Naive thymus-derived CD4-positive, alpha-beta T cell (primary cell): ENCODE results near the gene PHOSPHO2. TPM values are rescaled to one million over a fixed set of nuclear protein-coding genes. Genes with fewer than 3 reads are reported as not detected.

Experiments used
- ATAC-seq: fragments of 150-1000 bp; cut with Tn5 transposase; 2 replicates; pipeline ENCODE4 v1.10.0; 2021; ENCODE audit warnings: mild to moderate bottlenecking, moderate library complexity
- CTCF ChIA-PET: fragments of 350-600 bp; sonication (Branson Sonifier 250); formaldehyde crosslinking; loops from one replicate; lab custom pipeline; 2021; ENCODE audit warnings: antibody characterized with exemption; lab: Charles Lee
- POLR2A ChIA-PET: fragments of 350-600 bp; sonication (Branson Sonifier 250); formaldehyde crosslinking; loops from one replicate; lab custom pipeline; 2021; ENCODE audit warnings: antibody characterized with exemption, inconsistent platforms; lab: Charles Lee
- DNase-seq, 9 donors: peaks; one replicate each; pipeline versions ENCODE4 v3.0.0 to v3.0.0-alpha.2; 2020 to 2022; ENCODE audit warnings: mixed read lengths in 1 of 9
- H3K27ac ChIP-seq: one replicate; pipeline ENCODE4 v1.7.0; 2013; ENCODE audit warnings: mild to moderate bottlenecking, low read depth, low read length, moderate library complexity
- H3K27me3 ChIP-seq, 2 donors: one replicate each; pipeline ENCODE4 v1.7.0; 2013; ENCODE audit warnings: low read length in 2 of 2, mild to moderate bottlenecking in 2 of 2, moderate library complexity in 2 of 2; ENCODE audit not compliant: control insufficient read depth in 2 of 2, insufficient read depth in 2 of 2
- H3K36me3 ChIP-seq, 3 experiments: 1 replicate in 2 of 3; 2 replicates in 1 of 3; pipeline ENCODE4 v1.7.0; 2013; ENCODE audit warnings: low read length in 3 of 3, mild to moderate bottlenecking in 3 of 3, moderate library complexity in 1 of 3; ENCODE audit not compliant: insufficient read depth in 3 of 3, control insufficient read depth in 2 of 3
- H3K4me1 ChIP-seq, 2 donors: one replicate each; pipeline ENCODE4 v1.7.0; 2013; ENCODE audit warnings: low read length in 2 of 2, mild to moderate bottlenecking in 2 of 2, moderate library complexity in 1 of 2; ENCODE audit not compliant: control insufficient read depth in 2 of 2, insufficient read depth in 2 of 2
- H3K4me3 ChIP-seq: 2 replicates; pipeline ENCODE4 v1.7.0; 2013; ENCODE audit warnings: mild to moderate bottlenecking, low read length
- H3K9me3 ChIP-seq, 3 experiments: 1 replicate in 2 of 3; 2 replicates in 1 of 3; pipeline ENCODE4 v1.7.0; 2013; ENCODE audit warnings: low read length in 3 of 3; ENCODE audit not compliant: control insufficient read depth in 2 of 3
- H3K27ac Mint-ChIP-seq, 9 donors: one replicate each; pipeline ENCODE4 v1.8.0; 2020 to 2022; ENCODE audit warnings: mixed read lengths in 9 of 9, mild to moderate bottlenecking in 8 of 9, moderate library complexity in 5 of 9, inconsistent platforms in 2 of 9
- H3K27me3 Mint-ChIP-seq, 5 donors: one replicate each; pipeline ENCODE4 v1.8.0; 2021 to 2022; ENCODE audit warnings: mixed read lengths in 5 of 5, mild to moderate bottlenecking in 1 of 5
- H3K36me3 Mint-ChIP-seq, 5 donors: one replicate each; pipeline ENCODE4 v1.8.0; 2020 to 2022; ENCODE audit warnings: mixed read lengths in 5 of 5, mild to moderate bottlenecking in 3 of 5, inconsistent platforms in 1 of 5
- H3K4me1 Mint-ChIP-seq, 7 donors: one replicate each; pipeline ENCODE4 v1.8.0; 2020 to 2022; ENCODE audit warnings: mixed read lengths in 7 of 7, mild to moderate bottlenecking in 3 of 7, inconsistent platforms in 1 of 7
- H3K4me3 Mint-ChIP-seq, 10 donors: one replicate each; pipeline ENCODE4 v1.8.0; 2020 to 2022; ENCODE audit warnings: mild to moderate bottlenecking in 10 of 10, mixed read lengths in 10 of 10, moderate library complexity in 6 of 10, inconsistent platforms in 2 of 10
- H3K9me3 Mint-ChIP-seq, 11 donors: one replicate each; pipeline ENCODE4 v1.8.0; 2020 to 2022; ENCODE audit warnings: mixed read lengths in 11 of 11, mild to moderate bottlenecking in 4 of 11, inconsistent platforms in 1 of 11, moderate library complexity in 1 of 11
- intact Hi-C, 2 donors: fragments of 100-400 bp; cut with micrococcal nuclease; formaldehyde crosslinking; loops; one replicate each; pipeline ENCODE4 v1.15.1; 2023
- polyA plus RNA-seq, 2 donors: library from polyadenylated mRNA; unstranded; fragments of 300-500 nt; fragmentation: Illumina TruSeq; gene quantifications; one replicate each; pipeline ENCODE4 v1.2.3, GENCODE V29; 2021
- total RNA-seq, 6 experiments: library from RNA in 5 of 6; stranded (reverse) in 5 of 6; gene quantifications; 1 replicate in 5 of 6; 2 replicates in 1 of 6; pipeline ENCODE4 v1.2.3 and lab custom pipeline; 2021 to 2026

Gene PHOSPHO2
- total and polyA plus RNA-seq, 7 experiments from 2014 or later = 3.5 to 9.5 (median 7.5) TPM

- no peaks in the 10 kb centered on the region for H3K4me1 ChIP-seq
- peak overlapping the region in 1 of 9 donors; percentile 14 for H3K27ac Mint-ChIP-seq
- H3K4me3 ChIP-seq = no peak overlapping the region
- peaks cover 0 to 10% (median 0%) of the 10 kb centered on the region in 7 donors for H3K4me1 Mint-ChIP-seq
- DNase-seq (no peak), ATAC-seq (no peak)
- H3K4me3 Mint-ChIP-seq = no peak overlapping the region
- no peaks in the 10 kb centered on the region for H3K27me3 Mint-ChIP-seq
- peaks cover 0 to under 1% (median 0%) of the 10 kb centered on the region in 5 donors for H3K36me3 Mint-ChIP-seq
- no peaks in the 10 kb centered on the region for H3K9me3 Mint-ChIP-seq
- no peaks in the 10 kb centered on the region for H3K36me3 ChIP-seq
- ChIA-PET POLR2A (no interaction called here), CTCF (no interaction called here)
- no peak overlapping the region for H3K27ac ChIP-seq
- intact Hi-C loops = no loop called here
- no peaks in the 10 kb centered on the region for H3K27me3 ChIP-seq
- no peaks in the 10 kb centered on the region for H3K9me3 ChIP-seq
Measured at GRCh38 chr2:169716938-169717690, 22.8 kb downstream of the PHOSPHO2 start.

GRCh38 chr2:169717691-169718063 is 23.4 kb downstream of the PHOSPHO2 start:
- Histone ChIP-seq H3K4me1 (no peaks in the 10 kb centered on the region), H3K27me3 (no peaks in the 10 kb centered on the region), H3K27ac (no peak overlapping the region), H3K4me3 (no peak overlapping the region), H3K9me3 (no peaks in the 10 kb centered on the region), H3K36me3 (no peaks in the 10 kb centered on the region)
- Mint-ChIP-seq H3K4me1 (peaks cover 0 to 10% (median 0%) of the 10 kb centered on the region in 7 donors), H3K4me3 (no peak overlapping the region), H3K36me3 (no peaks in the 10 kb centered on the region), H3K27ac (no peak overlapping the region), H3K27me3 (no peaks in the 10 kb centered on the region), H3K9me3 (no peaks in the 10 kb centered on the region)
- ATAC-seq = no peak
- ChIA-PET POLR2A (no interaction called here), CTCF (no interaction called here)
- intact Hi-C loops = no loop called here
- no peak for DNase-seq

- peaks cover 0 to 6% (median 4%) of the 10 kb centered on the region in 5 donors for H3K36me3 Mint-ChIP-seq
- H3K27me3 Mint-ChIP-seq = peaks cover 0 to 4% (median 3%) of the 10 kb centered on the region in 5 donors
- Histone ChIP-seq H3K27me3 (no peaks in the 10 kb centered on the region), H3K9me3 (no peaks in the 10 kb centered on the region), H3K4me1 (no peaks in the 10 kb centered on the region), H3K27ac (no peak overlapping the region), H3K4me3 (no peak overlapping the region), H3K36me3 (no peaks in the 10 kb centered on the region)
- DNase-seq = no peak
- POLR2A ChIA-PET = no interaction called here
- H3K9me3 Mint-ChIP-seq = no peaks in the 10 kb centered on the region
- H3K4me3 Mint-ChIP-seq = no peak overlapping the region
- CTCF ChIA-PET = no interaction called here
- H3K27ac Mint-ChIP-seq = no peak overlapping the region
- peaks cover 0 to 10% (median 0%) of the 10 kb centered on the region in 7 donors for H3K4me1 Mint-ChIP-seq
- intact Hi-C loops = no loop called here
- ATAC-seq = no peak
Measured at GRCh38 chr2:169718930-169719504, 24.7 kb downstream of the PHOSPHO2 start.

- Mint-ChIP-seq H3K4me3 (no peak overlapping the region), H3K9me3 (no peaks in the 10 kb centered on the region), H3K36me3 (peaks cover 0 to 6% (median 4%) of the 10 kb centered on the region in 5 donors), H3K27me3 (peaks cover 0 to 6% (median 5%) of the 10 kb centered on the region in 5 donors), H3K27ac (no peak overlapping the region), H3K4me1 (peaks cover 0 to 6% (median 0%) of the 10 kb centered on the region in 7 donors)
- Histone ChIP-seq H3K4me1 (no peaks in the 10 kb centered on the region), H3K9me3 (no peaks in the 10 kb centered on the region), H3K27ac (no peak overlapping the region), H3K27me3 (no peaks in the 10 kb centered on the region), H3K4me3 (no peak overlapping the region), H3K36me3 (no peaks in the 10 kb centered on the region)
- ChIA-PET CTCF (no interaction called here), POLR2A (no interaction called here)
- ATAC-seq (no peak), DNase-seq (no peak)
- intact Hi-C loops = no loop called here
Measured at GRCh38 chr2:169721016-169721415, 26.7 kb downstream of the PHOSPHO2 start.

GRCh38 chr2:169727065-169727464 is 32.8 kb downstream of the PHOSPHO2 start:
- Histone ChIP-seq H3K27me3 (no peaks in the 10 kb centered on the region), H3K27ac (no peak overlapping the region), H3K4me3 (no peak overlapping the region), H3K9me3 (no peaks in the 10 kb centered on the region), H3K36me3 (no peaks in the 10 kb centered on the region), H3K4me1 (no peaks in the 10 kb centered on the region)
- CTCF ChIA-PET = no interaction called here
- Mint-ChIP-seq H3K4me3 (no peak overlapping the region), H3K27ac (no peak overlapping the region), H3K9me3 (no peaks in the 10 kb centered on the region), H3K27me3 (peaks cover 2 to 19% (median 6%) of the 10 kb centered on the region in 5 donors), H3K4me1 (peaks cover 0 to 4% (median under 1%) of the 10 kb centered on the region in 7 donors), H3K36me3 (peaks cover 0 to 6% (median 4%) of the 10 kb centered on the region in 5 donors)
- POLR2A ChIA-PET = interaction anchor here (0.6 kb wide), 1 partner anchor 51 kb away, joined by 5 read pairs; no protein-coding TSS in a partner anchor
- DNase-seq (no peak), ATAC-seq (no peak)
- intact Hi-C loops = no loop called here

GRCh38 chr2:169729274-169729605 is 35.0 kb downstream of the PHOSPHO2 start:
- peaks cover 4 to 5% of the 10 kb centered on the region in 2 donors for H3K4me1 ChIP-seq
- DNase-seq (no peak), ATAC-seq (no peak)
- no peaks in the 10 kb centered on the region for H3K9me3 Mint-ChIP-seq
- H3K4me1 Mint-ChIP-seq = peaks cover 5 to 18% (median 14%) of the 10 kb centered on the region in 7 donors
- H3K4me3 ChIP-seq = no peak overlapping the region
- no peak overlapping the region for H3K27ac Mint-ChIP-seq
- H3K36me3 ChIP-seq = no peaks in the 10 kb centered on the region
- H3K27me3 Mint-ChIP-seq = peaks cover 12 to 30% (median 18%) of the 10 kb centered on the region in 5 donors
- POLR2A ChIA-PET = no interaction called here
- H3K27ac ChIP-seq = no peak overlapping the region
- CTCF ChIA-PET = no interaction called here
- H3K9me3 ChIP-seq = no peaks in the 10 kb centered on the region
- H3K4me3 Mint-ChIP-seq = no peak overlapping the region
- intact Hi-C loops = no loop called here
- no peaks in the 10 kb centered on the region for H3K27me3 ChIP-seq
- H3K36me3 Mint-ChIP-seq = peaks cover 0 to 3% (median 0%) of the 10 kb centered on the region in 5 donors
